Gastroesophageal sphincter (tissue), 4 donors: Measurements from ENCODE around the gene AUNIP. TPM values are rescaled to one million over a fixed set of nuclear protein-coding genes. Genes with fewer than 3 reads are reported as not detected.

Experiments
- ATAC-seq: fragments of 150-250 bp; one replicate; pipeline ENCODE4 v1.9.1; 2016; ENCODE audit warnings: mild to moderate bottlenecking, moderate library complexity
- H3K27ac ChIP-seq, 4 donors: fragments of 200-600 bp; sonication (generic) in 3 of 4; 1 replicate in 3 of 4; 2 replicates in 1 of 4; pipeline ENCODE4 v1.5.1; 2016 to 2019
- H3K27me3 ChIP-seq: fragments of 200-600 bp; sonication (generic); one replicate; pipeline ENCODE4 v1.5.1; 2019
- H3K36me3 ChIP-seq, 2 donors: fragments of 200-600 bp; sonication (generic); one replicate each; pipeline ENCODE4 v1.5.1; 2019; ENCODE audit warnings: control low read depth in 1 of 2
- H3K4me1 ChIP-seq, 3 donors: fragments of 200-600 bp; sonication (generic); 1 replicate in 2 of 3; 2 replicates in 1 of 3; pipeline ENCODE4 v1.5.1; 2016 to 2019; ENCODE audit warnings: control low read depth in 2 of 3
- H3K4me3 ChIP-seq, 2 donors: fragments of 200-600 bp; sonication (generic); one replicate each; pipeline ENCODE4 v1.5.1; 2019; ENCODE audit warnings: mild to moderate bottlenecking in 1 of 2, moderate library complexity in 1 of 2
- H3K9me3 ChIP-seq, 3 donors: fragments of 200-600 bp; sonication (generic); one replicate each; pipeline ENCODE4 v1.5.1; 2017 to 2019; ENCODE audit warnings: control low read depth in 2 of 3
- EP300 ChIP-seq: sonication (generic); formaldehyde crosslinking; IDR thresholded peaks from one replicate; pipeline ENCODE4 v1.6.1; 2017; ENCODE audit warnings: antibody characterized with exemption, mild to moderate bottlenecking
- POLR2A ChIP-seq, 2 donors: fragments of 450-650 bp; IDR thresholded peaks; one replicate each; pipeline ENCODE4 v1.6.1; 2017; ENCODE audit warnings: antibody characterized with exemption in 2 of 2, mild to moderate bottlenecking in 2 of 2, moderate library complexity in 1 of 2
- POLR2AphosphoS5 ChIP-seq: sonication (generic); formaldehyde crosslinking; IDR thresholded peaks from one replicate; pipeline ENCODE4 v1.6.1; 2017; ENCODE audit warnings: antibody characterized with exemption
- WGBS, 2 donors: methylation state at CpG; one replicate each; pipeline ENCODE4 v1.1.5; 2018; ENCODE audit warnings: low coverage in 1 of 2; 5-methylcytosine and 5-hydroxymethylcytosine counted together
- total RNA-seq, 4 donors: library from RNA; depleted of rRNA; stranded (reverse); fragments of >200 nt; gene quantifications; one replicate each; pipeline ENCODE4 v1.1.0, GENCODE V29; 2016
- TF ChIP-seq, protein P1 (sequence below), 4 experiments: fragments of 200-600 bp in 2 of 4; fragments of 450-650 bp in 2 of 4; sonication (generic) in 1 of 4; IDR thresholded peaks; one replicate each; pipeline ENCODE4 v1.5.1; 2017 to 2019; ENCODE audit warnings: antibody characterized with exemption in 4 of 4, mild to moderate bottlenecking in 2 of 4, moderate library complexity in 2 of 4

Gene AUNIP
- total RNA-seq, 4 donors from 2014 or later: 0.52 to 1.1 TPM; not detected in 2

DNA sequence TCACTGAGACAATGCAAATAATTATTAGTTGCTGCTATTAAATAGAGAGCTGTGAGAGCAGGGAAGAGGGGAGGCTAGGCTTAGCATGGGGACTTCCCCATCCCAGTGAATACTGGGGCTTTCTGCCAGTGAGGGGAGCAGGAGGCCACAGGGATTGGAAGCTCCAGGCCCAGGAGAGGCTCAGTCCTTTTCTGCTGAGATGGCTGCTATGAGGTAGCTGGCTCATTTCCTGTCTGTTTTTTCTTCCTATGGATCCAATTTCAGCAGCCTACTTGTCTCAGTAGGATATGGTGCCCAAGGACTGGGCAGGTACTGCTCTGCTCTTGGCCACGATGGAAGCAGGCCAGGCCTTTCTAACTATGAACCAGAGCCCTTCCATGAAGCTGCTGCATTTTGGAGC is 37.0 kb upstream of the AUNIP start:
- no peak for ATAC-seq
- WGBS, 2 donors: no CpG with 5 or more reads among the region's 1 CpG

DNA sequence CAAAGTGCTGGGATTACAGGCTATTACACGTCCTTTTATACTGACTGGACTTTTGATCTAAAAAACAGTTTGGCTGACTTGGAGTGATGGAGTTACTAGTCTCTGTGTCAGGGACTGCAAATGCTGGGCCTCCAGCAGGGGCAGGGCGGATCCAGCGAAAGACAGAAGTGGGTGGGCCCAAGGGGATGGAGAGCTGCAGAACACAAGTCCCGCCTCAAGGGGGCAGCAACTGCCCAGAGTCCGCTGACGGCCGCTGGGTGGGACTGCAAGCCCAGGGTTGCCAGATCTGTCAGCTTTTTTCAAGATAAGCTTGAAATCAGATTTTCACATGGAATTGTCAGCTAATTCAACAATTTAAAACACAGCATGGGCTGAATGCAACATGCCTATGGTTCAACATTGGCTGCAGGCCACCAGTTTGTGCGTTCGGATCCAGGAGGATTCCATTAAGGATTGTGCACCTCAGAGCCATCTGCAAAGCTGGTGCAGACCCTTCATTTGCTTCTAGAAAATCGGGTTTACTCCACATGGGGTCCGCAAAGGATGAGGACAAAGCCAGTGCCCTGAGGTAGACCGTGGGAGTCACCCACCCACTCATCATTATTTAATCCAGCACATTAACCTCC is 36.2 kb upstream of the AUNIP start:
- WGBS, 2 donors: 2 to 5% methylated on average over 7 to 8 of the region's 12 CpGs

More for the DNA sequence above, 37.0 kb upstream of the AUNIP start:
- H3K9me3 ChIP-seq: no peaks in the 10 kb centered on the region
- no peaks in the 10 kb centered on the region for H3K27me3 ChIP-seq
- H3K36me3 ChIP-seq: peaks cover 0 to 31% of the 10 kb centered on the region in 2 donors
- no peak overlapping the region for H3K4me3 ChIP-seq
- TF ChIP-seq, protein P1, sequence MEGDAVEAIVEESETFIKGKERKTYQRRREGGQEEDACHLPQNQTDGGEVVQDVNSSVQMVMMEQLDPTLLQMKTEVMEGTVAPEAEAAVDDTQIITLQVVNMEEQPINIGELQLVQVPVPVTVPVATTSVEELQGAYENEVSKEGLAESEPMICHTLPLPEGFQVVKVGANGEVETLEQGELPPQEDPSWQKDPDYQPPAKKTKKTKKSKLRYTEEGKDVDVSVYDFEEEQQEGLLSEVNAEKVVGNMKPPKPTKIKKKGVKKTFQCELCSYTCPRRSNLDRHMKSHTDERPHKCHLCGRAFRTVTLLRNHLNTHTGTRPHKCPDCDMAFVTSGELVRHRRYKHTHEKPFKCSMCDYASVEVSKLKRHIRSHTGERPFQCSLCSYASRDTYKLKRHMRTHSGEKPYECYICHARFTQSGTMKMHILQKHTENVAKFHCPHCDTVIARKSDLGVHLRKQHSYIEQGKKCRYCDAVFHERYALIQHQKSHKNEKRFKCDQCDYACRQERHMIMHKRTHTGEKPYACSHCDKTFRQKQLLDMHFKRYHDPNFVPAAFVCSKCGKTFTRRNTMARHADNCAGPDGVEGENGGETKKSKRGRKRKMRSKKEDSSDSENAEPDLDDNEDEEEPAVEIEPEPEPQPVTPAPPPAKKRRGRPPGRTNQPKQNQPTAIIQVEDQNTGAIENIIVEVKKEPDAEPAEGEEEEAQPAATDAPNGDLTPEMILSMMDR (IDR thresholded peaks at IDR 0.05): no peak
- TF ChIP-seq POLR2A (IDR thresholded peaks at IDR 0.05) (no peak), EP300 (no peak), POLR2AphosphoS5 (no peak)
- peaks cover 2 to 38% (median 3%) of the 10 kb centered on the region in 3 donors for H3K4me1 ChIP-seq
- H3K27ac ChIP-seq: no peak overlapping the region

DNA sequence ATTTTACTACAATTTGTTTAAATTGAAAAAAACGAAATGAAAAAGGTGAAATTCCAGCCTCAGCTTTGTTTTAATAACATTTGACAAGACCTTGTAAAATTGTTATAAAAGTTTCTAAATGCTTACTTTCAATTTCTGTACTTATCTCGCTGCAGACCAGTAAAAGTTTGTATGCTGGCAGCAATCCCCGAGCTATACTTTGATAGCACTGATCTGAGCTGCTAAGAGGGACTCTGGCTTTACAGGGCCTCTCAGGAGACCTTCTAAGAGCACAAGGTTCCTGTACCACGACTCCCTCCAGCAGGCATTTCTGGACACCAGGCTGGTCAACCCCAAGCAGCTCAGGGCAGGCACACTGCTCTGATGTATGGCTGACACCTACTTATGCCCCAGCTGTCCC is 33.9 kb upstream of the AUNIP start:
- Histone ChIP-seq H3K36me3 (peaks cover 0 to 1% of the 10 kb centered on the region in 2 donors), H3K9me3 (no peaks in the 10 kb centered on the region), H3K27ac (peak overlapping the region in 2 of 4 donors; percentile 80 to 83), H3K4me3 (no peak overlapping the region), H3K4me1 (peaks cover 2 to 39% (median 3%) of the 10 kb centered on the region in 3 donors), H3K27me3 (no peaks in the 10 kb centered on the region)
- no peak for TF ChIP-seq EP300
- ATAC-seq: no peak
- 45 to 66% methylated on average over 3 to 4 of the region's 4 CpGs for WGBS, 2 donors

More for the DNA sequence above, 36.2 kb upstream of the AUNIP start:
- no peaks in the 10 kb centered on the region for H3K27me3 ChIP-seq
- no peak overlapping the region for H3K4me3 ChIP-seq
- H3K4me1 ChIP-seq: peaks cover 2 to 39% (median 3%) of the 10 kb centered on the region in 3 donors
- no peaks in the 10 kb centered on the region for H3K9me3 ChIP-seq
- H3K27ac ChIP-seq: peak overlapping the region in 1 of 4 donors; percentile 46
- ATAC-seq: peak; percentile 89
- H3K36me3 ChIP-seq: peaks cover 0 to 23% of the 10 kb centered on the region in 2 donors
- TF ChIP-seq, protein P1 (IDR thresholded peaks at IDR 0.05): peak; percentile 94 to 99 (median 96)
- TF ChIP-seq POLR2A (IDR thresholded peaks at IDR 0.05): no peak

DNA sequence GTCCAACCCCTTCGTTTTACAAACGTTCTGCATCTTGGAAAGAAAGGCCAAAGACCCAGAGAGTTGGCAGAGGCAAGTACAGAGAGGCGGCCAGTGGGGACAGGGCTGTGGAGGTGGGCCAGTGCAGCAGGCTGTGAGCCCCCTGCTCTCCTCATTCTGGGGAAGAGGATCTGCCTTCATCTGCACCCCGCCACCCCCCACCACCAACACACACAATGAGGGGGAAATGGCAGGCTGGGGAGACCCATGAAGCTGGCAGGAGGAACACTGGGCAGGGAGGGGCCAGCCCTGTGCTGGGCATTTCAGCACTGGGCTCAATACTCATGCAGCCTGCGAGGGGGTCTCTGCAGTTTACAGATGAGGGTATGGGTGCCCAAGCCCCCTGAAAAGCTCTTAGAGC is 32.3 kb upstream of the AUNIP start:
- H3K9me3 ChIP-seq: no peaks in the 10 kb centered on the region
- peak overlapping the region in 3 of 4 donors; percentile 50 to 83 (median 80) for H3K27ac ChIP-seq
- TF ChIP-seq EP300: no peak
- TF ChIP-seq, protein P1 (IDR thresholded peaks at IDR 0.05): no peak
- no peak for TF ChIP-seq POLR2AphosphoS5
- TF ChIP-seq POLR2A (IDR thresholded peaks at IDR 0.05): no peak
- no peak for ATAC-seq
- H3K4me3 ChIP-seq: no peak overlapping the region
- H3K27me3 ChIP-seq: no peaks in the 10 kb centered on the region
- peaks cover 2 to 39% (median 3%) of the 10 kb centered on the region in 3 donors for H3K4me1 ChIP-seq
- WGBS, 2 donors: 46 to 60% methylated on average over 2 to 3 of the region's 5 CpGs
- H3K36me3 ChIP-seq: no peaks in the 10 kb centered on the region

DNA sequence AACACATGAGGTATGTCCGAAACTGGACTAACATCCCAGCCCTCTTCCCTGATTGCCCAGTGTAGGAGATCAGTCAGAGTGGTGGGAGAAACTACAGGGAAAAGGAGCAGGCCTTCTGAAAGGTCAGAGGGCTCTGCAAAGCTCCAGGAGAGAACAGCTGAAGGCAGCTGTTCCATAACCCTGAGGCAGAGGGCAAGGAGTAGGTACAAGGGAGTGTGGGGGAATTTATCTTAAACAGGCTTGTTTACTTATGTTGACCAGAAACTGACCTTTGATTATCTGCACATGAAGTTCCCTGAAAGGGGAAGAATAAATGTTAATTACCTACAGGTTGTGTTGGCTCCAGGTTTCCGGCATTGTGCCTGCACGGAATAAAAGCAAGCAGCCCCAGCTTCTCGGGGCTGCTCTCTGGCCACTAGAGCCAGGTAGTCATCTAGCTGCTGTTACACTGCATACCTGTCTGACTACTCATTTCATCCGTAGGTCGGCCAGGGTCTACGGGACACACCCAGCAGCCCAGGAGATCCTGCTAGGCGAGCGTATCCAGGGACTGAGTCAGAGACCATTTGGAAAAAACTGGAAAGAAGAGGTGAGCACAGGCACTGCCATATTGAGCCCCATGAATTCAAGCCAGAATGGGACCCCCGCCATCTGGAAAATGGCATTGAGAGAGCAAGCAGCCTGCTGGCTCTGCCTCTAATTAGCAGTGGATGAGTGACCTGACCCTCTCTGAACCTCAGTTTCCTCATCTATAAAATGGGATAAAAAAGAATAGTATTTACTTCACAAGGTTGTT is 31.2 kb upstream of the AUNIP start:
- no peak overlapping the region for H3K27ac ChIP-seq
- no peaks in the 10 kb centered on the region for H3K9me3 ChIP-seq
- H3K4me3 ChIP-seq: no peak overlapping the region
- H3K36me3 ChIP-seq: no peaks in the 10 kb centered on the region
- TF ChIP-seq, protein P1 (IDR thresholded peaks at IDR 0.05): no peak
- TF ChIP-seq POLR2AphosphoS5: no peak
- no peak for TF ChIP-seq POLR2A (IDR thresholded peaks at IDR 0.05)
- TF ChIP-seq EP300: no peak
- H3K27me3 ChIP-seq: no peaks in the 10 kb centered on the region
- ATAC-seq: no peak
- 70 to 91% methylated on average over 6 to 9 of the region's 10 CpGs for WGBS, 2 donors
- H3K4me1 ChIP-seq: peaks cover 0 to 31% (median 3%) of the 10 kb centered on the region in 3 donors
